ENCODE data around the gene VPS37C.

The VPS37C gene

GRCh38 chr11:61091373-61092279 is 69.6 kb downstream of the VPS37C start:
- Histone ChIP-seq H3K36me3 (replicated peaks in 1 of 2; ENCODE audit: control insufficient read depth in 2 of 2, insufficient read depth in 2 of 2, low read length in 2 of 2) (no peaks in the 10 kb centered on the region), H3K18ac (ENCODE audit: low read length) (peak overlapping the region; percentile 74), H3K9me3 (replicated peaks in 1 of 2; ENCODE audit: control insufficient read depth in 2 of 2, insufficient read depth in 1 of 2, low read depth in 1 of 2, low read length in 2 of 2) (peaks cover 0 to 4% of the 10 kb centered on the region in 2 donors), H2BK12ac (ENCODE audit: low read length) (no peak overlapping the region), H3K4me2 (ENCODE audit: insufficient read depth, low read length, poor library complexity, severe bottlenecking) (no peak overlapping the region), H3K9ac (ENCODE audit: low read depth, low read length, poor library complexity) (peak overlapping the region; percentile 39), H3K23ac (ENCODE audit: low read depth, low read length, poor library complexity) (no peak overlapping the region), H2BK120ac (ENCODE audit: low read depth, low read length) (no peak overlapping the region), H3K14ac (ENCODE audit: low read length) (peak overlapping the region; percentile 50), H3K4ac (ENCODE audit: low read length) (no peak overlapping the region), H4K91ac (ENCODE audit: low read depth, low read length, poor library complexity) (no peak overlapping the region), H3K79me1 (ENCODE audit: low read depth, low read length) (no peaks in the 10 kb centered on the region), H2BK15ac (ENCODE audit: low read length) (no peak overlapping the region), H3K27me3 (ENCODE audit: control insufficient read depth in 3 of 3, insufficient read depth in 3 of 3, low read depth in 1 of 3, low read length in 3 of 3) (no peaks in the 10 kb centered on the region), H2BK5ac (ENCODE audit: low read length) (no peak overlapping the region), H2AFZ (ENCODE audit: low read length) (no peak overlapping the region), H3K4me1 (ENCODE audit: control insufficient read depth in 2 of 2, insufficient read depth in 1 of 2, low read depth in 1 of 2, low read length in 2 of 2) (peaks cover 0 to 3% of the 10 kb centered on the region in 2 donors), H3K4me3 (ENCODE audit: low read length in 2 of 2) (no peak overlapping the region), H2AK5ac (ENCODE audit: low read depth, low read length) (peak overlapping the region; percentile 68), H3K27ac (replicated peaks; ENCODE audit: low read length) (no peak overlapping the region), H4K8ac (ENCODE audit: low read depth, low read length) (no peak overlapping the region)
- no peak for DNase-seq (ENCODE audit: low spot score)
- WGBS, 2 donors (ENCODE audit: extremely low coverage in 2 of 2, insufficient read length in 2 of 2, insufficient replicate concordance in 1 of 2): no CpG with 5 or more reads among the region's 17 CpGs

GRCh38 chr11:61090982-61091372 is 70.2 kb downstream of the VPS37C start:
- peak overlapping the region; percentile 68 for H2AK5ac ChIP-seq (ENCODE audit: low read depth, low read length)
- no peak overlapping the region for H3K4me3 ChIP-seq (ENCODE audit: low read length in 2 of 2)
- H3K4me2 ChIP-seq (ENCODE audit: insufficient read depth, low read length, poor library complexity, severe bottlenecking): no peak overlapping the region
- peaks cover 0 to 3% of the 10 kb centered on the region in 2 donors for H3K4me1 ChIP-seq (ENCODE audit: control insufficient read depth in 2 of 2, insufficient read depth in 1 of 2, low read depth in 1 of 2, low read length in 2 of 2)
- no peak overlapping the region for H2BK15ac ChIP-seq (ENCODE audit: low read length)
- H3K36me3 ChIP-seq (replicated peaks in 1 of 2; ENCODE audit: control insufficient read depth in 2 of 2, insufficient read depth in 2 of 2, low read length in 2 of 2): no peaks in the 10 kb centered on the region
- no peak overlapping the region for H3K23ac ChIP-seq (ENCODE audit: low read depth, low read length, poor library complexity)
- peak overlapping the region; percentile 72 for H3K18ac ChIP-seq (ENCODE audit: low read length)
- H3K27ac ChIP-seq (replicated peaks; ENCODE audit: low read length): no peak overlapping the region
- H3K4ac ChIP-seq (ENCODE audit: low read length): no peak overlapping the region
- no CpG with 5 or more reads among the region's 9 CpGs for WGBS, 2 donors (ENCODE audit: extremely low coverage in 2 of 2, insufficient read length in 2 of 2, insufficient replicate concordance in 1 of 2)
- H4K91ac ChIP-seq (ENCODE audit: low read depth, low read length, poor library complexity): no peak overlapping the region
- no peak overlapping the region for H4K8ac ChIP-seq (ENCODE audit: low read depth, low read length)
- peak overlapping the region; percentile 50 for H3K14ac ChIP-seq (ENCODE audit: low read length)
- no peak overlapping the region for H2BK120ac ChIP-seq (ENCODE audit: low read depth, low read length)
- H3K79me1 ChIP-seq (ENCODE audit: low read depth, low read length): no peaks in the 10 kb centered on the region
- H3K9ac ChIP-seq (ENCODE audit: low read depth, low read length, poor library complexity): no peak overlapping the region
- peaks cover 0 to 4% of the 10 kb centered on the region in 2 donors for H3K9me3 ChIP-seq (replicated peaks in 1 of 2; ENCODE audit: control insufficient read depth in 2 of 2, insufficient read depth in 1 of 2, low read depth in 1 of 2, low read length in 2 of 2)
- H3K27me3 ChIP-seq (ENCODE audit: control insufficient read depth in 3 of 3, insufficient read depth in 3 of 3, low read depth in 1 of 3, low read length in 3 of 3): no peaks in the 10 kb centered on the region
- DNase-seq (ENCODE audit: low spot score): no peak
- H2AFZ ChIP-seq (ENCODE audit: low read length): no peak overlapping the region
- H2BK12ac ChIP-seq (ENCODE audit: low read length): no peak overlapping the region
- H2BK5ac ChIP-seq (ENCODE audit: low read length): no peak overlapping the region

GRCh38 chr11:61090521-61090920 is 70.7 kb downstream of the VPS37C start:
- Histone ChIP-seq H3K27ac (replicated peaks; ENCODE audit: low read length) (no peak overlapping the region), H2BK15ac (ENCODE audit: low read length) (peak overlapping the region; percentile 66), H2AK5ac (ENCODE audit: low read depth, low read length) (peak overlapping the region; percentile 1), H3K9ac (ENCODE audit: low read depth, low read length, poor library complexity) (no peak overlapping the region), H3K36me3 (replicated peaks in 1 of 2; ENCODE audit: control insufficient read depth in 2 of 2, insufficient read depth in 2 of 2, low read length in 2 of 2) (no peaks in the 10 kb centered on the region), H2AFZ (ENCODE audit: low read length) (no peak overlapping the region), H3K4me3 (ENCODE audit: low read length in 2 of 2) (no peak overlapping the region), H2BK120ac (ENCODE audit: low read depth, low read length) (no peak overlapping the region), H3K79me1 (ENCODE audit: low read depth, low read length) (no peaks in the 10 kb centered on the region), H4K8ac (ENCODE audit: low read depth, low read length) (no peak overlapping the region), H3K4ac (ENCODE audit: low read length) (no peak overlapping the region), H3K4me2 (ENCODE audit: insufficient read depth, low read length, poor library complexity, severe bottlenecking) (no peak overlapping the region), H3K9me3 (replicated peaks in 1 of 2; ENCODE audit: control insufficient read depth in 2 of 2, insufficient read depth in 1 of 2, low read depth in 1 of 2, low read length in 2 of 2) (peaks cover 0 to 4% of the 10 kb centered on the region in 2 donors), H3K4me1 (ENCODE audit: control insufficient read depth in 2 of 2, insufficient read depth in 1 of 2, low read depth in 1 of 2, low read length in 2 of 2) (peaks cover 0 to 3% of the 10 kb centered on the region in 2 donors), H3K23ac (ENCODE audit: low read depth, low read length, poor library complexity) (no peak overlapping the region), H4K91ac (ENCODE audit: low read depth, low read length, poor library complexity) (no peak overlapping the region), H3K18ac (ENCODE audit: low read length) (peak overlapping the region; percentile 50), H3K27me3 (ENCODE audit: control insufficient read depth in 3 of 3, insufficient read depth in 3 of 3, low read depth in 1 of 3, low read length in 3 of 3) (no peaks in the 10 kb centered on the region), H2BK12ac (ENCODE audit: low read length) (no peak overlapping the region), H2BK5ac (ENCODE audit: low read length) (no peak overlapping the region), H3K14ac (ENCODE audit: low read length) (peak overlapping the region; percentile 60)
- no CpG with 5 or more reads among the region's 12 CpGs for WGBS, 2 donors (ENCODE audit: extremely low coverage in 2 of 2, insufficient read length in 2 of 2, insufficient replicate concordance in 1 of 2)
- no peak for DNase-seq (ENCODE audit: low spot score)

- peak overlapping the region; percentile 1 for H2AK5ac ChIP-seq (ENCODE audit: low read depth, low read length)
- WGBS, 2 donors (ENCODE audit: extremely low coverage in 2 of 2, insufficient read length in 2 of 2, insufficient replicate concordance in 1 of 2): no CpG with 5 or more reads among the region's 12 CpGs
These were observed 71.3 kb downstream of the VPS37C start for GRCh38 chr11:61089806-61090491.

More at GRCh38 chr11:61089806-61090491, 71.3 kb downstream of the VPS37C start:
- Histone ChIP-seq H2BK15ac (ENCODE audit: low read length) (peak overlapping the region; percentile 66), H3K36me3 (replicated peaks in 1 of 2; ENCODE audit: control insufficient read depth in 2 of 2, insufficient read depth in 2 of 2, low read length in 2 of 2) (no peaks in the 10 kb centered on the region), H3K27me3 (ENCODE audit: control insufficient read depth in 3 of 3, insufficient read depth in 3 of 3, low read depth in 1 of 3, low read length in 3 of 3) (no peaks in the 10 kb centered on the region), H3K18ac (ENCODE audit: low read length) (peak overlapping the region; percentile 50), H4K8ac (ENCODE audit: low read depth, low read length) (no peak overlapping the region), H2AFZ (ENCODE audit: low read length) (no peak overlapping the region), H3K4me2 (ENCODE audit: insufficient read depth, low read length, poor library complexity, severe bottlenecking) (no peak overlapping the region), H3K27ac (replicated peaks; ENCODE audit: low read length) (no peak overlapping the region), H3K4me3 (ENCODE audit: low read length in 2 of 2) (no peak overlapping the region), H2BK5ac (ENCODE audit: low read length) (no peak overlapping the region), H2BK120ac (ENCODE audit: low read depth, low read length) (no peak overlapping the region), H3K23ac (ENCODE audit: low read depth, low read length, poor library complexity) (no peak overlapping the region), H3K14ac (ENCODE audit: low read length) (no peak overlapping the region), H3K9me3 (replicated peaks in 1 of 2; ENCODE audit: control insufficient read depth in 2 of 2, insufficient read depth in 1 of 2, low read depth in 1 of 2, low read length in 2 of 2) (peaks cover 0 to 4% of the 10 kb centered on the region in 2 donors), H3K79me1 (ENCODE audit: low read depth, low read length) (no peaks in the 10 kb centered on the region), H2BK12ac (ENCODE audit: low read length) (no peak overlapping the region), H3K4ac (ENCODE audit: low read length) (no peak overlapping the region), H3K4me1 (ENCODE audit: control insufficient read depth in 2 of 2, insufficient read depth in 1 of 2, low read depth in 1 of 2, low read length in 2 of 2) (peaks cover 0 to 3% of the 10 kb centered on the region in 2 donors), H4K91ac (ENCODE audit: low read depth, low read length, poor library complexity) (no peak overlapping the region), H3K9ac (ENCODE audit: low read depth, low read length, poor library complexity) (no peak overlapping the region)
- no peak for DNase-seq (ENCODE audit: low spot score)

All from neuronal stem cell (in vitro differentiated cells).